ENCODE results near the gene RAPSN. TPM values are rescaled to one million over a fixed set of nuclear protein-coding genes. Genes with fewer than 3 reads are reported as not detected.
A peak's percentile ranks its signal among the peaks of the same experiment; 100 is the strongest.

RAPSN gene
- total RNA-seq, 1 donor, result 0.43 TPM

GRCh38 chr11:47410370-47411264, 38.3 kb downstream of the RAPSN start:
- TF ChIP-seq, protein P1, sequence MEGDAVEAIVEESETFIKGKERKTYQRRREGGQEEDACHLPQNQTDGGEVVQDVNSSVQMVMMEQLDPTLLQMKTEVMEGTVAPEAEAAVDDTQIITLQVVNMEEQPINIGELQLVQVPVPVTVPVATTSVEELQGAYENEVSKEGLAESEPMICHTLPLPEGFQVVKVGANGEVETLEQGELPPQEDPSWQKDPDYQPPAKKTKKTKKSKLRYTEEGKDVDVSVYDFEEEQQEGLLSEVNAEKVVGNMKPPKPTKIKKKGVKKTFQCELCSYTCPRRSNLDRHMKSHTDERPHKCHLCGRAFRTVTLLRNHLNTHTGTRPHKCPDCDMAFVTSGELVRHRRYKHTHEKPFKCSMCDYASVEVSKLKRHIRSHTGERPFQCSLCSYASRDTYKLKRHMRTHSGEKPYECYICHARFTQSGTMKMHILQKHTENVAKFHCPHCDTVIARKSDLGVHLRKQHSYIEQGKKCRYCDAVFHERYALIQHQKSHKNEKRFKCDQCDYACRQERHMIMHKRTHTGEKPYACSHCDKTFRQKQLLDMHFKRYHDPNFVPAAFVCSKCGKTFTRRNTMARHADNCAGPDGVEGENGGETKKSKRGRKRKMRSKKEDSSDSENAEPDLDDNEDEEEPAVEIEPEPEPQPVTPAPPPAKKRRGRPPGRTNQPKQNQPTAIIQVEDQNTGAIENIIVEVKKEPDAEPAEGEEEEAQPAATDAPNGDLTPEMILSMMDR (IDR thresholded peaks at IDR 0.05; ENCODE audit: insufficient read depth, low read depth, low read length), result no peak
- no peak for DNase-seq (ENCODE audit: low read depth)
- H3K4me3 ChIP-seq (ENCODE audit: low read depth, low read length), result peak overlapping the region; percentile 93

- DNase-seq (ENCODE audit: low read depth), result peak; percentile 51
- TF ChIP-seq, protein P1 (IDR thresholded peaks at IDR 0.05; ENCODE audit: insufficient read depth, low read depth, low read length), result no peak
Observed at GRCh38 chr11:47409440-47410369, 39.2 kb downstream of the RAPSN start.

GRCh38 chr11:47408598-47409439, 40.1 kb downstream of the RAPSN start:
- peak overlapping the region; percentile 93 for H3K4me3 ChIP-seq (ENCODE audit: low read depth, low read length)
- peak; percentile 89 for DNase-seq (ENCODE audit: low read depth)
- TF ChIP-seq, protein P1 (IDR thresholded peaks at IDR 0.05; ENCODE audit: insufficient read depth, low read depth, low read length), result no peak

More at GRCh38 chr11:47409440-47410369, 39.2 kb downstream of the RAPSN start:
- peak overlapping the region; percentile 93 for H3K4me3 ChIP-seq (ENCODE audit: low read depth, low read length)

DNA sequence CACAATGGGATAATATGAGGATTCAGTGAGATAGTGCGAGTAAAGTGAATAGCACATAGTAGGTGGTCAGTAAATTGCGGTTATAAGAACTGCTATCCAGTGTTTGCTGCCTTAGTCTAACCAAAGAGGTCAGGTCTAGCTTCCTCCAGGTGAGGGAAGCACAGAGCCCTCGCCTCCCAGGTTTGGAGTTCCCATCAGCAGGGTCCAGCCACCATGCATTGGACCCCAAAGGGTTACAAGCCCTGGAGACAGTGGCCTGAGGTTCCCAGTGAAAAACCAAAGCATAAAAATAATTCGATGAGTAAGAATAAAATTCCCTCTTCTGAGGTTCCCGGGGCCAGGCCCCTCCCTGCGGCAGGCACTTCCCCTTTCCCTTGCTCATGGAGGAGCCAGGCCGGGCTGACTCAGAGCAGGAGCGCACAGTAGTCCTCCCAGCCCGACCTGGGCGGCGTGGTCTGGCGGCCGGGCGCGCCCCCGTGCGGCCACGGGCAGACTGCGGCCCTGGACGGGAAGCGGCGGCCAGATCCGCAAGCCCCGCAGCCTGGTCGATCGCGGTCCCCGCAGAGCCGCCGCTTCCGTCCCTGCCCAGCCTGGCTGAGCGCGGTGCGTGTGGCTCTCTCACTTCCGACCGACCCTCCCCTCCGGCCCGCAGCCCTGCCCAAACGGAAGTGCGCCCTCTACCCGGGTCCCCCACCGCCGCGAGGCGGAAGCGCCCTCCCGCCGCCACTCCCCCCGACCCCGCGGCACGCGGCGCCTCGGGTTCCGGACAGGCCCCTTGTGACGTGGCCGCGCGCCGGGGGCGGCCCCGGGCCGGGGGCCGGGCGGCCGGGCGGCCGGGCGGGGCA, 41.0 kb downstream of the RAPSN start, which contains the start of gene SLC39A13:
Gene SLC39A13 (plus strand): TSS at position 845 of the 845 bp plus-strand sequence. CDS start 1,505 bp downstream, outside the sequence.
- peak within 1 kb of the TSS; percentile 93 for H3K4me3 ChIP-seq (ENCODE audit: low read depth, low read length)
- TF ChIP-seq, protein P1 (IDR thresholded peaks at IDR 0.05; ENCODE audit: insufficient read depth, low read depth, low read length), result peak; percentile 77

DNA sequence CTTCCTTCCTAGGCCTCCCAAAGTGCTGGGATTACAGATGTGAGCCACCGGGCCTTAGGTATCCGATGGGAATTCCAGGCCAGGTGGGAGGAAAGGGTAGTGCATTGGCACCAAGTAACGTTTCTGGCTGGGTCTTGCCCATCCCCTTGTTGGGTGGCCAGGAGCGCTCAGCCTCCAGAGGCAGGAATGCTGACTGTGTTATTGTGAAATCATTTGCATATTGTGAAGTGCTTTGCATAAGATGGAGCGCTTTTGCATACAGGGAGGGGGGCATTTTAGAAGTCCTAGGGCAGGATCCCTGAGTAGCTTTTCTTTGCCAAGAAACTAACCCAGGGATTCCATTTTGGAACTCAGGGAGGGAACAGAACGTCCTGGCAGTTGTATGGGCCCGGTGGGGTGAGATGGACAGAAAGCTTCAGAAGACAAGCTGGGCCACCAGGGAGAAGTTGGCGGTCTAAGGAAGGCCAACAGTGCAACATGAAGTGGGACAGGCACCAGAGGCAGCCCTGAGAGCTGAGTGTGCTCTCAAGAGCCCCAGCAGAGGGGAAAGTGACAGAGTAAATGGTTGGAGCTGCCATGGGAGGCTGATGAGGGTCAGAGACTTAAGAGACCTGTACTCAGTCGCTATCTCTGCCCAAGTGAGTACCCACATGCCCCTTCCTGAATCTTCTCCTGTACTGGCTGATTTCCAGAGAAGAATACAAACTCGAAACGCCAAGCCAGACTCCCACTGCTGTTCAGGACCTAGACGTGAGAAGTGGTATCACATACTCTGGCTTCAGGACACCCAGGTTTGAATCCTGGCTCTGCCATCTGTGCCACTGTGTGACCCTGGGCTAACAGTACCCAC, 41.8 kb downstream of the RAPSN start:
- peak; percentile 35 for DNase-seq (ENCODE audit: low read depth)
- H3K4me3 ChIP-seq (ENCODE audit: low read depth, low read length), result peak overlapping the region; percentile 73
- TF ChIP-seq, protein P1 (IDR thresholded peaks at IDR 0.05; ENCODE audit: insufficient read depth, low read depth, low read length), result peak; percentile 15

More for the DNA sequence above, 41.0 kb downstream of the RAPSN start, which contains the start of gene SLC39A13:
- DNase-seq (ENCODE audit: low read depth), result peak; percentile 97
